Muscle of leg (tissue), 16 donors: ENCODE data around the gene PRRT2. TPM values are rescaled to one million over a fixed set of nuclear protein-coding genes. Genes with fewer than 3 reads are reported as not detected.
"Not testable (repeated sequence)": the region's sequence is repeated elsewhere in the genome, so short reads cannot be mapped to it uniquely, and the experiment has no call there.

ENCODE experiments used
- DNase-seq: peaks from one replicate; pipeline ENCODE4 v3.0.0; 2013
- H3K27ac ChIP-seq: one replicate; pipeline ENCODE4 v1.5.1; 2013; ENCODE audit warnings: mild to moderate bottlenecking, low read length, control low read depth
- H3K27me3 ChIP-seq: one replicate; pipeline ENCODE4 v1.6.1; 2013; ENCODE audit warnings: low read length; ENCODE audit not compliant: control insufficient read depth, insufficient read depth
- H3K36me3 ChIP-seq: one replicate; pipeline ENCODE4 v1.6.1; 2013; ENCODE audit warnings: low read length; ENCODE audit not compliant: control insufficient read depth, insufficient read depth
- H3K4me1 ChIP-seq: one replicate; pipeline ENCODE4 v1.6.1; 2013; ENCODE audit warnings: low read length; ENCODE audit not compliant: control insufficient read depth, insufficient read depth
- H3K4me3 ChIP-seq: one replicate; pipeline ENCODE4 v1.5.1; 2013; ENCODE audit warnings: low read length, control low read depth
- H3K9me3 ChIP-seq: replicated peaks from 2 replicates; pipeline ENCODE4 v1.6.1; 2013; ENCODE audit warnings: low read depth, low read length; ENCODE audit not compliant: control insufficient read depth
- WGBS: methylation state at CpG from one replicate; pipeline ENCODE4 v1.1.5; 2013; ENCODE audit warnings: missing lambda C conversion rate; ENCODE audit not compliant: insufficient coverage; 5-methylcytosine and 5-hydroxymethylcytosine counted together
- long read RNA-seq, 11 donors: transcript quantifications; one replicate each; lab custom pipeline, GENCODE V29; 2026
- polyA plus RNA-seq, 8 donors: library from polyadenylated mRNA; unstranded; fragments of 120-200 nt; gene quantifications; one replicate each; pipeline versions ENCODE4 v1.2.1 to v1.2.3, GENCODE V29; 2013; ENCODE audit warnings: inconsistent platforms in 1 of 8, low replicate concordance in 1 of 8; ENCODE audit not compliant: insufficient read length in 8 of 8, insufficient read depth in 1 of 8
- total RNA-seq: library from RNA; stranded (reverse); fragments of 120-200 nt; gene quantifications from one replicate; pipeline ENCODE4 v1.2.4, GENCODE V29; 2013

The PRRT2 gene
- 8.3 TPM for total RNA-seq
- 10 to 100 TPM; 11.9 to 28.5 (median 18.3) TPM for polyA plus RNA-seq
- long read RNA-seq, donor 1, partial matches to known transcripts = 0 of 1 reads
- long read RNA-seq, donor 1, other reads (novel, unspliced or antisense) = 0 of 1 reads
- long read RNA-seq, donor 2, partial matches to known transcripts = 0 of 1 reads
- long read RNA-seq, donor 2, other reads (novel, unspliced or antisense) = 0 of 1 reads
- long read RNA-seq, donor 3, partial matches to known transcripts = 8 of 13 reads
- long read RNA-seq, donor 3, other reads (novel, unspliced or antisense) = 0 of 13 reads
- long read RNA-seq, donor 4, partial matches to known transcripts = 0 of 3 reads
- long read RNA-seq, donor 4, other reads (novel, unspliced or antisense) = 0 of 3 reads
- long read RNA-seq, donor 5, partial matches to known transcripts = 0 of 5 reads
- long read RNA-seq, donor 5, other reads (novel, unspliced or antisense) = 0 of 5 reads
- long read RNA-seq, donor 6, transcript PRRT2-222 (2 exons, 2,867 nt) = major isoform, 11 of 14 reads
- long read RNA-seq, donor 6, partial matches to known transcripts = 0 of 14 reads
- long read RNA-seq, donor 6, other reads (novel, unspliced or antisense) = 0 of 14 reads
- long read RNA-seq, donor 7, transcript PRRT2-222 (2 exons, 2,867 nt) = major isoform, 5 of 5 reads
- long read RNA-seq, donor 7, partial matches to known transcripts = 0 of 5 reads
- long read RNA-seq, donor 7, other reads (novel, unspliced or antisense) = 0 of 5 reads
- long read RNA-seq, donor 8, transcript PRRT2-222 (2 exons, 2,867 nt) = major isoform, 5 of 5 reads
- long read RNA-seq, donor 8, partial matches to known transcripts = 0 of 5 reads
- long read RNA-seq, donor 8, other reads (novel, unspliced or antisense) = 0 of 5 reads
- long read RNA-seq, donor 9, partial matches to known transcripts = 0 of 7 reads
- long read RNA-seq, donor 9, other reads (novel, unspliced or antisense) = 0 of 7 reads
- long read RNA-seq, donor 10, transcript PRRT2-222 (2 exons, 2,867 nt) = major isoform, 8 of 17 reads
- long read RNA-seq, donor 10, partial matches to known transcripts = 5 of 17 reads
- long read RNA-seq, donor 10, other reads (novel, unspliced or antisense) = 0 of 17 reads
- long read RNA-seq, donor 11, partial matches to known transcripts = 7 of 14 reads
- long read RNA-seq, donor 11, other reads (novel, unspliced or antisense) = 0 of 14 reads

GRCh38 chr16:29811896-29812665, at the start of gene PRRT2:
Gene PRRT2 (plus strand): TSS chr16:29812193. CDS start chr16:29813055, 862 bp downstream.
- H3K9me3 ChIP-seq = no peaks in the 10 kb centered on the region
- H3K27ac ChIP-seq = peak within 1 kb of the TSS; percentile 99
- peaks cover 2% of the 10 kb centered on the region for H3K27me3 ChIP-seq
- DNase-seq = peak; percentile 94
- peaks cover 26% of the 10 kb centered on the region for H3K36me3 ChIP-seq
- peak within 1 kb of the TSS; percentile 56 for H3K4me3 ChIP-seq
- H3K4me1 ChIP-seq = peaks cover 91% of the 10 kb centered on the region
- under 1% methylated on average over 45 of the region's 69 CpGs for WGBS

GRCh38 chr16:29763326-29763725, 48.7 kb upstream of the PRRT2 start:
- DNase-seq = no peak
- Histone ChIP-seq H3K9me3 (no peaks in the 10 kb centered on the region), H3K36me3 (no peaks in the 10 kb centered on the region), H3K4me1 (no peaks in the 10 kb centered on the region), H3K4me3 (no peak overlapping the region), H3K27me3 (peaks cover 3% of the 10 kb centered on the region), H3K27ac (no peak overlapping the region)
- WGBS = 30% methylated on average over 3 of the region's 6 CpGs

- H3K27me3 ChIP-seq = peaks cover 3% of the 10 kb centered on the region
- DNase-seq = no peak
- WGBS = 82% methylated on average over 9 of the region's 15 CpGs
- H3K4me3 ChIP-seq = no peak overlapping the region
- H3K9me3 ChIP-seq = no peaks in the 10 kb centered on the region
- no peak overlapping the region for H3K27ac ChIP-seq
- no peaks in the 10 kb centered on the region for H3K4me1 ChIP-seq
- H3K36me3 ChIP-seq = no peaks in the 10 kb centered on the region
Measured at GRCh38 chr16:29765167-29766032, 46.6 kb upstream of the PRRT2 start.

- H3K4me1 ChIP-seq = no peaks in the 10 kb centered on the region
- peaks cover 3% of the 10 kb centered on the region for H3K27me3 ChIP-seq
- no peak overlapping the region for H3K4me3 ChIP-seq
- H3K36me3 ChIP-seq = no peaks in the 10 kb centered on the region
- H3K27ac ChIP-seq = no peak overlapping the region
- DNase-seq = no peak
- no CpG with 5 or more reads among the region's 3 CpGs for WGBS
- H3K9me3 ChIP-seq = no peaks in the 10 kb centered on the region
Measured at GRCh38 chr16:29766571-29766970, 45.4 kb upstream of the PRRT2 start.

- no peak overlapping the region for H3K4me3 ChIP-seq
Measured at GRCh38 chr16:29767062-29767461, 44.9 kb upstream of the PRRT2 start.

GRCh38 chr16:29769507-29769906, 42.5 kb upstream of the PRRT2 start:
- no peak overlapping the region for H3K27ac ChIP-seq
- H3K9me3 ChIP-seq = no peaks in the 10 kb centered on the region
- H3K4me1 ChIP-seq = no peaks in the 10 kb centered on the region
- DNase-seq = no peak
- H3K36me3 ChIP-seq = no peaks in the 10 kb centered on the region
- WGBS = 80% methylated on average over 1 of the region's 2 CpGs
- H3K4me3 ChIP-seq = no peak overlapping the region
- no peaks in the 10 kb centered on the region for H3K27me3 ChIP-seq

More at GRCh38 chr16:29767062-29767461, 44.9 kb upstream of the PRRT2 start:
- no peak for DNase-seq
- H3K9me3 ChIP-seq = no peaks in the 10 kb centered on the region
- peaks cover 3% of the 10 kb centered on the region for H3K27me3 ChIP-seq
- H3K4me1 ChIP-seq = no peaks in the 10 kb centered on the region
- H3K36me3 ChIP-seq = no peaks in the 10 kb centered on the region
- no peak overlapping the region for H3K27ac ChIP-seq
- 97% methylated on average over 2 of the region's 3 CpGs for WGBS

- no peaks in the 10 kb centered on the region for H3K9me3 ChIP-seq
- H3K27ac ChIP-seq = no peak overlapping the region
- no peaks in the 10 kb centered on the region for H3K4me1 ChIP-seq
- no peak overlapping the region for H3K4me3 ChIP-seq
- WGBS = 67% methylated on average over 1 of the region's 7 CpGs
- no peak for DNase-seq
- no peaks in the 10 kb centered on the region for H3K27me3 ChIP-seq
- H3K36me3 ChIP-seq = no peaks in the 10 kb centered on the region
Measured at GRCh38 chr16:29770250-29770929, 41.6 kb upstream of the PRRT2 start.

- H3K4me3 ChIP-seq, H3K27ac ChIP-seq, H3K27me3 ChIP-seq, DNase-seq, H3K4me1 ChIP-seq, H3K9me3 ChIP-seq, H3K36me3 ChIP-seq: not testable (repeated sequence)
- WGBS = 94% methylated on average over 6 of the region's 7 CpGs
Measured at GRCh38 chr16:29772330-29772729, 39.7 kb upstream of the PRRT2 start.
